ENCODE results near the gene LTBP1. TPM values are rescaled to one million over a fixed set of nuclear protein-coding genes. Genes with fewer than 3 reads are reported as not detected.

LTBP1 gene
- total and polyA plus RNA-seq, 2 of the 13 experiments (the other 11 are each of a cell fraction or from before 2014, with no cell fraction given), result 0.12 to 0.22 TPM

- Histone ChIP-seq H2AFZ (ENCODE audit: low read length) (no peak overlapping the region), H3K4me3 (replicated peaks in 1 of 3; ENCODE audit: insufficient read depth in 1 of 3, low read depth in 2 of 3, low read length in 3 of 3) (no peak overlapping the region), H3K27me3 (ENCODE audit: control insufficient read depth in 1 of 2, insufficient read depth in 2 of 2, low read length in 2 of 2) (peaks cover 1 to 14% of the 10 kb centered on the region in 2 experiments; a peak in 2 of 5 replicates), H4K20me1 (ENCODE audit: insufficient read depth, low read length) (no peaks in the 10 kb centered on the region), H3K9me3 (ENCODE audit: low read length) (no peaks in the 10 kb centered on the region), H3K4me1 (ENCODE audit: insufficient read depth, low read length) (0 out of 2 replicates have a peak, but pooled peaks cover 7% of the 10 kb centered on the region), H3K27ac (ENCODE audit: extremely low read length, insufficient read depth, low read length) (no peak overlapping the region), H3K36me3 (replicated peaks in 1 of 2; ENCODE audit: control insufficient read depth in 1 of 2, insufficient read depth in 2 of 2, low read length in 2 of 2) (no peaks in the 10 kb centered on the region), H3K79me2 (ENCODE audit: insufficient read depth, low read length) (no peaks in the 10 kb centered on the region), H3K4me2 (ENCODE audit: low read depth, low read length) (no peak overlapping the region), H3K9ac (ENCODE audit: insufficient read depth, low read depth, low read length) (no peak overlapping the region)
- ATAC-seq, result no peak
- CTCF ChIA-PET (ENCODE audit: low intra/inter-chr PET ratio, low total read pairs), result no interaction called here
- WGBS (ENCODE audit: low lambda C conversion rate), result 26% methylated on average over 5 of the region's 5 CpGs
- POLR2A ChIA-PET, result no interaction called here
- intact Hi-C loops (cut with micrococcal nuclease; ENCODE audit: unreplicated experiment) (no loop called here), in situ Hi-C loops (cut with HindIII; ENCODE audit: extremely low pct_ligation_motif_present, low pct_unique_long_range_greater_than_20kb) (no loop called here)
- no TSS peak for BruUV-seq (replicated peaks)
- TF ChIP-seq CC2D1A (CRISPR knock-in tag; IDR thresholded peaks at IDR 0.05), result no peak
- TF ChIP-seq JARID2 (CRISPR knock-in tag; IDR thresholded peaks at IDR 0.05; ENCODE audit: insufficient replicate concordance), result no peak
- TF ChIP-seq ZSCAN20 (CRISPR knock-in tag; IDR thresholded peaks at IDR 0.05; ENCODE audit: borderline replicate concordance), result no peak
- TF ChIP-seq, protein P1, sequence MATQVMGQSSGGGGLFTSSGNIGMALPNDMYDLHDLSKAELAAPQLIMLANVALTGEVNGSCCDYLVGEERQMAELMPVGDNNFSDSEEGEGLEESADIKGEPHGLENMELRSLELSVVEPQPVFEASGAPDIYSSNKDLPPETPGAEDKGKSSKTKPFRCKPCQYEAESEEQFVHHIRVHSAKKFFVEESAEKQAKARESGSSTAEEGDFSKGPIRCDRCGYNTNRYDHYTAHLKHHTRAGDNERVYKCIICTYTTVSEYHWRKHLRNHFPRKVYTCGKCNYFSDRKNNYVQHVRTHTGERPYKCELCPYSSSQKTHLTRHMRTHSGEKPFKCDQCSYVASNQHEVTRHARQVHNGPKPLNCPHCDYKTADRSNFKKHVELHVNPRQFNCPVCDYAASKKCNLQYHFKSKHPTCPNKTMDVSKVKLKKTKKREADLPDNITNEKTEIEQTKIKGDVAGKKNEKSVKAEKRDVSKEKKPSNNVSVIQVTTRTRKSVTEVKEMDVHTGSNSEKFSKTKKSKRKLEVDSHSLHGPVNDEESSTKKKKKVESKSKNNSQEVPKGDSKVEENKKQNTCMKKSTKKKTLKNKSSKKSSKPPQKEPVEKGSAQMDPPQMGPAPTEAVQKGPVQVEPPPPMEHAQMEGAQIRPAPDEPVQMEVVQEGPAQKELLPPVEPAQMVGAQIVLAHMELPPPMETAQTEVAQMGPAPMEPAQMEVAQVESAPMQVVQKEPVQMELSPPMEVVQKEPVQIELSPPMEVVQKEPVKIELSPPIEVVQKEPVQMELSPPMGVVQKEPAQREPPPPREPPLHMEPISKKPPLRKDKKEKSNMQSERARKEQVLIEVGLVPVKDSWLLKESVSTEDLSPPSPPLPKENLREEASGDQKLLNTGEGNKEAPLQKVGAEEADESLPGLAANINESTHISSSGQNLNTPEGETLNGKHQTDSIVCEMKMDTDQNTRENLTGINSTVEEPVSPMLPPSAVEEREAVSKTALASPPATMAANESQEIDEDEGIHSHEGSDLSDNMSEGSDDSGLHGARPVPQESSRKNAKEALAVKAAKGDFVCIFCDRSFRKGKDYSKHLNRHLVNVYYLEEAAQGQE (IDR thresholded peaks at IDR 0.05; ENCODE audit: borderline replicate concordance in 1 of 2, low read depth in 1 of 2, low read length in 2 of 2), result no peak
- TF ChIP-seq, protein P2, sequence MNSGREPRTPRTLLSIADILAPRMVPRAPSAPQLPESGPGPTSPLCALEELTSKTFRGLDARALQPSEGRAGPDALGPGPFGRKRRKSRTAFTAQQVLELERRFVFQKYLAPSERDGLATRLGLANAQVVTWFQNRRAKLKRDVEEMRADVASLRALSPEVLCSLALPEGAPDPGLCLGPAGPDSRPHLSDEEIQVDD (CRISPR knock-in tag; IDR thresholded peaks at IDR 0.05; ENCODE audit: borderline replicate concordance), result no peak
- no peak for TF ChIP-seq MIER3 (CRISPR knock-in tag; IDR thresholded peaks at IDR 0.05; ENCODE audit: borderline replicate concordance)
- TF ChIP-seq MATR3 (CRISPR knock-in tag; IDR thresholded peaks at IDR 0.05), result no peak
- no peak for TF ChIP-seq MXI1 (IDR thresholded peaks at IDR 0.05; ENCODE audit: borderline replicate concordance, low read depth, low read length)
- TF ChIP-seq TERF1 (CRISPR knock-in tag; IDR thresholded peaks at IDR 0.05), result no peak
- TF ChIP-seq ZUFSP (CRISPR knock-in tag; IDR thresholded peaks at IDR 0.05; ENCODE audit: borderline replicate concordance), result no peak
- no peak for TF ChIP-seq IRX3 (CRISPR knock-in tag; IDR thresholded peaks at IDR 0.05; ENCODE audit: borderline replicate concordance, low read depth)
- TF ChIP-seq ZBTB7B (CRISPR knock-in tag; IDR thresholded peaks at IDR 0.05), result no peak
- TF ChIP-seq ZFP62 (CRISPR knock-in tag; IDR thresholded peaks at IDR 0.05), result no peak
- TF ChIP-seq IKZF1 (IDR thresholded peaks at IDR 0.05), result no peak
- DNase-seq (ENCODE audit: low spot score), result no peak
- FAIRE-seq, result no peak
Observed at GRCh38 chr2:33391529-33392255, 444.9 kb downstream of the LTBP1 start.

Measured in HepG2 (cell line).